ENCODE data around the gene SELENON. TPM values are rescaled to one million over a fixed set of nuclear protein-coding genes. Genes with fewer than 3 reads are reported as not detected.

The SELENON gene
- total and polyA plus RNA-seq, 9 of the 15 experiments (the other 6 are each of a cell fraction or from before 2014, with no cell fraction given), result 0.43 to 26.7 (median 7.0) TPM

DNA sequence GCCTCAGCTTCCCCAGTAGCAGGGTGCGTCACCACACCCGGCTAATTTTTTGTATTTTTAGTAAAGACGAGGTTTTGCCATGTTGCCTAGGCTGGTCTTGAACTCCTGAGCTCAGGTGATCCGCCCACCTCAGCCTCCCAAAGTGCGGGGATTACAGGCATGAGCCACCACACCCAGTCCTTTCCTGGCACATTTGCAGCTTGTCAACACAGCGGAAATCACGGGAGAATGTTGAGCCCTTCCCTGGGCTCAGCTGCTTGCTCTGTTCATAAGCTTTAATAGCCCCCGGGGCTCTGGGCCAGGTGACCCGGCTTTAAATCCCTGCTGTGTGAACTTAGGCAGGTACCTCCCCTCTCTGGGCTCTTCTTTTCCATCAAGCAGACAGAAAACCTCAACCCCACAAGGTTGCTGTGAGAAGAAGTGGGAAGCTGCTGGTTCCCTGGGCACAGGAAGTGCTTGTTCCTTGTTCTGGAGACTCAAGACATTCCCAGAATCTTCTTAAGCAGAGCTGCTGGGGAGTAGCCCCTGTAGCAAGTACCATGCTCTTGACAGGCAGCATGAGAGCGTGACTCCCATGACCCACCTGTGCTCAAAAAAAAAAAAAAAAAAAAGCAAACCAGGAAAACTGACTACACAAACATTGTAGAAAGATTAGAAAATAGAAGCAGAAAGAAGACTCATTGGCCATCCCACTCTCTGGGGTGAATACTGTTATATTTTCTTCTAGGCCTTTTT, 14.5 kb upstream of the SELENON start:
- no peak overlapping the region for H3K4me3 ChIP-seq
- WGBS (ENCODE audit: insufficient coverage, low coverage, missing lambda C conversion rate), result 60% methylated on average over 10 of the region's 10 CpGs
- CTCF ChIA-PET (ENCODE audit: low intra/inter-chr PET ratio), result no interaction called here
- no peak overlapping the region for H3K4me2 ChIP-seq (ENCODE audit: insufficient read depth, low read length)
- DNase-seq (ENCODE audit: extremely low read depth in 1 of 4, low spot score in 3 of 4), result no peak
- H3K9me3 ChIP-seq (replicated peaks; ENCODE audit: control insufficient read depth, insufficient read depth, low read depth, low read length), result no peaks in the 10 kb centered on the region
- TF ChIP-seq ZFP36 (IDR thresholded peaks at IDR 0.05; ENCODE audit: low read depth, low read length, partially characterized antibody) (peak; percentile 43), NR2C2 (CRISPR knock-in tag; IDR thresholded peaks at IDR 0.05) (no peak), NR2C2 (tag; IDR thresholded peaks at IDR 0.05) (peak; percentile 26; the same call in 1 of the 2 replicates), ZBTB1 (CRISPR knock-in tag; IDR thresholded peaks at IDR 0.05; ENCODE audit: borderline replicate concordance, low read depth) (no peak)
- peaks cover 28 to 39% of the 10 kb centered on the region in 2 experiments for H3K4me1 ChIP-seq (replicated peaks in 1 of 2; ENCODE audit: control insufficient read depth in 2 of 2, insufficient read depth in 2 of 2, low read length in 2 of 2)
- no peak for ATAC-seq
- no peaks in the 10 kb centered on the region for H3K36me3 ChIP-seq (ENCODE audit: control insufficient read depth, insufficient read depth, low read length)
- H2AFZ ChIP-seq (ENCODE audit: low read depth, low read length), result no peak overlapping the region
- in situ Hi-C loops (cut with MboI), result no loop called here
- H3K9me1 ChIP-seq (ENCODE audit: control insufficient read depth, insufficient read depth, low read length), result peaks cover 3% of the 10 kb centered on the region
- 0 out of 2 replicates have a peak, but pooled peaks cover 5% of the 10 kb centered on the region for H4K20me1 ChIP-seq (replicated peaks; ENCODE audit: control insufficient read depth, insufficient read depth, low read length)
- POLR2A ChIA-PET, result interaction anchor here (0.6 to 1.6 kb wide), 3 partner anchors 10 to 24 kb away, joined by 3 to 5 read pairs (median 3); no protein-coding TSS in a partner anchor
- BruUV-seq (replicated peaks), result no TSS peak
- no peak overlapping the region for H3K9ac ChIP-seq (ENCODE audit: insufficient read depth in 1 of 2, low read depth in 2 of 2, low read length in 2 of 2)
- H3K79me2 ChIP-seq (ENCODE audit: control insufficient read depth, insufficient read depth, low read length), result no peaks in the 10 kb centered on the region
- no peak for FAIRE-seq
- intact Hi-C loops (cut with micrococcal nuclease), result no loop called here
- H3K27me3 ChIP-seq (ENCODE audit: control insufficient read depth in 2 of 2, insufficient read depth in 2 of 2, low read length in 2 of 2), result peaks cover 15 to 31% of the 10 kb centered on the region in 2 experiments
- H3K27ac ChIP-seq (ENCODE audit: extremely low read depth, low read depth, low read length), result no peak overlapping the region

All from K562 (cell line).